Measurements from ENCODE around the gene NEUROG3.

NEUROG3 gene

GRCh38 chr10:69533658-69534057 is 39.6 kb downstream of the NEUROG3 start:
- H3K27ac ChIP-seq, result no peak overlapping the region
- ChIA-PET POLR2A (ENCODE audit: low non-redundant PET) (no interaction called here), CTCF (no interaction called here)
- TF ChIP-seq, protein P1, sequence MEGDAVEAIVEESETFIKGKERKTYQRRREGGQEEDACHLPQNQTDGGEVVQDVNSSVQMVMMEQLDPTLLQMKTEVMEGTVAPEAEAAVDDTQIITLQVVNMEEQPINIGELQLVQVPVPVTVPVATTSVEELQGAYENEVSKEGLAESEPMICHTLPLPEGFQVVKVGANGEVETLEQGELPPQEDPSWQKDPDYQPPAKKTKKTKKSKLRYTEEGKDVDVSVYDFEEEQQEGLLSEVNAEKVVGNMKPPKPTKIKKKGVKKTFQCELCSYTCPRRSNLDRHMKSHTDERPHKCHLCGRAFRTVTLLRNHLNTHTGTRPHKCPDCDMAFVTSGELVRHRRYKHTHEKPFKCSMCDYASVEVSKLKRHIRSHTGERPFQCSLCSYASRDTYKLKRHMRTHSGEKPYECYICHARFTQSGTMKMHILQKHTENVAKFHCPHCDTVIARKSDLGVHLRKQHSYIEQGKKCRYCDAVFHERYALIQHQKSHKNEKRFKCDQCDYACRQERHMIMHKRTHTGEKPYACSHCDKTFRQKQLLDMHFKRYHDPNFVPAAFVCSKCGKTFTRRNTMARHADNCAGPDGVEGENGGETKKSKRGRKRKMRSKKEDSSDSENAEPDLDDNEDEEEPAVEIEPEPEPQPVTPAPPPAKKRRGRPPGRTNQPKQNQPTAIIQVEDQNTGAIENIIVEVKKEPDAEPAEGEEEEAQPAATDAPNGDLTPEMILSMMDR (conservative IDR thresholded peaks at IDR 0.05; ENCODE audit: low read depth), result no peak
- DNase-seq (ENCODE audit: low spot score), result no peak

GRCh38 chr10:69527961-69528360 is 45.3 kb downstream of the NEUROG3 start:
- CTCF ChIA-PET, result interaction anchor here (0.6 to 1.7 kb wide), 3 partner anchors 12 to 1764 kb away, joined by 3 to 11 read pairs (median 3); no protein-coding TSS in a partner anchor
- no peak overlapping the region for H3K27ac ChIP-seq
- DNase-seq (ENCODE audit: low spot score), result no peak
- TF ChIP-seq, protein P1 (conservative IDR thresholded peaks at IDR 0.05; ENCODE audit: low read depth), result no peak
- POLR2A ChIA-PET (ENCODE audit: low non-redundant PET), result interaction anchor here (0.6 kb wide), 1 partner anchor 38 kb away, joined by 15 read pairs; no protein-coding TSS in a partner anchor
